HG02884 (cell line): ENCODE data around the gene DCP1B.

ENCODE experiments used
- ATAC-seq: cut with Tn5 transposase; IDR thresholded peaks from one replicate; pipeline ENCODE4 v1.9.1; 2021; ENCODE audit warnings: mild to moderate bottlenecking, moderate library complexity; ENCODE audit not compliant: unreplicated experiment

DCP1B gene

GRCh38 chr12:1936406-1937320 lies 67.6 kb downstream of the DCP1B start:
- no peak for ATAC-seq

DNA sequence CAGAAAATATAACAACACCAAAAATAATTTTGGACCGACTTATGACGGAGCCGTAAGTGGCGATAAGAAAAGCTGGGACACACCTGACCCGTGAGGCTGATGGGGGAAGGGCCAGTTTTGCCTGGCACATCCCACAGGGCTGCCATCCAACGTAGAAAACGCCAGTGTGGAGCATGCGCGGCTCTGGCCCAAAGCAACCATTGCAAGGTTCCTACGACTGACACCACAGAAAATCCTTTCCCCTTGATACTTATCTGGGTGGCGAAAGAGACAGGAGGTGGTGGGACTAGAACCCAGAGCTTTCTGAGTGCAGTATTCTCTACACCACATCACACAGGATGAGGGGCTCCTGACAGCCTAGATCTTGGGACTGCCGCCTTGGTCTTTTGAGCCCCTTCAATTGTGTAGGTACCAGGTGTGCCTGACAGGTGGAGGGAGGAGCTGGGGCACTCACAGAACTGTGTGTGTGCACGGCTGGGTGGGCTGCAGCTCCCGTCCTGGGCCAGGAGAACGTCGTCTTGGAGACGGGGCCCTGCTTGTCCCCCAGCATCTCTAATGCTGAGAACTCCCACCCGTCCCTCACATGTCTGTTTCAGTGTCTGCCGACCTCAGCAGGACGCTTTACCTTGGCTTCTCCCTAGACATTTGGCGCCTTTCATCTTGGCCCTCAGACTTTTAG lies 68.4 kb downstream of the DCP1B start:
- ATAC-seq: no peak

DNA sequence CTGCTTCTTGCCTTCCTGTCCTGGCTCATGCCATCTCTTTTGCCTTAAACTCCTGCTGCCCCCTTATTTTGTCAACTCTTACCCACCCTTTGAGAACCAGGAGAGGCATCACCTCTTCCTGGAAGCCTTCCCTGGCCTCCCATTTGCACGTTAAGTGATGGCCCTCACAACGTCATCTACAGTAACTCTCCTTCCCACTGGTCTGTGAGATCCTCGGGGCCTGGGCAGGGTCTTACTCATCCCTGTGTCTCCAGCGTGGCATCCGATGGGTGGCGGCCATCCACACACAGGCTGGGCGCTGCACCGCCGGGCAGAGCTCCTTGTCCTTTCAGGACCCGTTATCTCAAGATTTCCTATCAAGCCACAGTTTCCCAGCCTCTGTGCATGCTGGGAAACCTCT lies 69.0 kb downstream of the DCP1B start:
- no peak for ATAC-seq

DNA sequence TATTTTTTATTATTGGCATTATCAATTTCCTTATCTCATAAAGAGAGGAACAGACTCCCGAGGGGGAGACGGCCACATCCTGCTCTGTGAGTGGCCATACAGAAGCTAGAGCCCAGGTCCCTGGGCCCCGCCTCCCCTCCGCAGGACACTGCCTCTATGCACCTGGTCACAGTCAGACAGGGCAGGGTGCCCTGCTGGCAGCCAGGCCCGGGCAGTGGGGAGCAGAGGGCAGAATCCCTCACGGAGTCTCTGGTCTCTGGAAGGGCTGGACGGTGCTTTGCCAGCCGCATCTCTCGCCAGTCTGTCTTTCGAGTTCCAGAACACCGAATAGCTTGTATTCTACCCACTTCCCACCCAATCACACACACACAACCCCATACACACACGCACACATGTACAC lies 69.4 kb downstream of the DCP1B start:
- ATAC-seq: no peak

DNA sequence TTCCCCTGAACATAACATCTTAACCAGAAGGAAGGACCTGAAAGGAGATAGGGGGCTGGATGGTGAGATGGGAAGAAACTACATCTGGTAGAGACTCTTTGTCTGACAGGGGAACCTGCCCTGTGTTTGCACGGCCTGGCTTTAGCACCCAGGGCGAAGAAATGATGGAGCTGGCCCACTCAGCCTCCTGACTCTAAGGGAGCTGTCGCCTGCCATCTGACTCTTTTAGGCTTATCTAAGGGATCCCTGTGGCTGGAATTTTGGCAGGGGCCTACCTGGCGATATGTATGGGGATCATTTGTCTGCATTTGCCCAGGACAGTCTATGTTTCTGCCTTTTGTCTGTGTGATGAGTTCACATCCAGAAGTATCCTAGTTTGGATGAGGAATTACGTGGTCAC lies 70.2 kb downstream of the DCP1B start:
- no peak for ATAC-seq

DNA sequence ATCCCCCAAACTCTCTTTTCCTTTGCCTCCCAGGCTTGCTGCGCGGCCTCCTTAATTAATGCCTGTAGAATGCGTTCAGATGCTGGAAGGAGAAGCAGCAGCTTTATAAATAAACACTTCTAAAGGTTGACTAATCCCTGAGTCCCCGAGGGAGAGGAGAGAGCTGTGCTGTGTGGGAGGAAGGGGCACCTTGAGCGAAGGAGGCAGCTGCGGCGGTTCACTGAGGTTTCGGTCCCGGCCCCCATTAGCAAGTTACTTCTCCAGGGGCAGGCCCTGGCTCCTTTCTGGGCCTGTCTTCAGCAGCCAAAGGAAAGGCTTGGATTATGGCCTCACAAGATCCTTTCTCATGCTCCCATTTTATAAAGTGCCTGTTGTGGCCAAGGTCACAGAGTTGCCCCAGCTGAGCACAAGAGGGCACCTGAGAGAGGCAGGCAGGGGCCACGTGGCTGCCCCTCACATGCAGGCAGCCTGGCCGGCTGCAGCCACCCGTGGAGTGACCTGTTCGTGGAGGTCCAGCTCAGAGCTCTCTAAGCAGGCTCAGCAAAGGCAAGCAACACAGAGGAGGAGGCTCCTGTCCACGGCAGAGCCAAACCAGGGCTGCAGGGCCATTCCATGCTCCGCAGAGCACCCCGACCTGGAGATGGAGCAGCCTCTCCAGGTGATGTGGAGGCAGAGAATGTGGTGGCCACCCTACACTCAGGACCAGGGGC lies 70.8 kb downstream of the DCP1B start:
- ATAC-seq: no peak

GRCh38 chr12:1932264-1932777 lies 71.9 kb downstream of the DCP1B start:
- no peak for ATAC-seq

- no peak for ATAC-seq
Observed at GRCh38 chr12:1931642-1932041, 72.6 kb downstream of the DCP1B start.

GRCh38 chr12:1930803-1931597 lies 73.3 kb downstream of the DCP1B start:
- ATAC-seq: no peak

GRCh38 chr12:1929985-1930802 lies 74.1 kb downstream of the DCP1B start:
- no peak for ATAC-seq

DNA sequence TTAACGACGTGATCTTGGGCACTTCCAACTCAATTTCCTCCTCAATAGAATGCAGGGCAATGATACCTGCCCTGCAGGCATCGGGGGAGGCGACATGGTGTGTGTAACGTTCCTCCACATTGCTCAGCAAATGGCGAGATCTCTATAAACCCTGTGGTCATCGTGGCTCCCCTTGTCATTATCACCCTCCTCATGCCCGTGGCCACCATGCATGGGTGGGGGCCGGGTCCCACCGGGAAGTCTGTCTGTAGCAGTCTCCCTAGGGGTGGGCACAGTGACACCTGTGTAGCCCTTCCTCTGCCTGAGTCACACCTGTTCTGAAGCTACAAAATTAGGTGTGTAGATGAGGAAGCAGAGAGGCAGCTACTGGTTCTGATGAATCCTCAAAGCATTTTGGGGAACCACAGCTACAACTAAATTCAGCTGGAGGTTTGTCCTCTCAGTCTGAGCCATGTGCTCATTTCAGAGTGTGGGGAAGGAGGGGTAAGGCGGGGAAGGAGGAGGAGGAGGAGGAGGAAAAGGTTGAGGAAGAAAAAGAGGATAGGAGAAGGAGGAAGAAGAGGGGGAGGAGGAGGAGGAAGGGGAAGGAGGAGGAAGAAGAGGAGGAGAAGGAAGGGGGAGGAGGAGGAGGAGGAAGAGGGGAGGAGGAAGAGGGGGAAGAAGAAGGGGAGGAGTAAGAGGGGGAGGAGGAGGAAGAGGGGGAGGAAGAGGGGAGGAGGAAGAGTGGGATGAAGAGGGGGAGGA lies 74.8 kb downstream of the DCP1B start:
- no peak for ATAC-seq

DNA sequence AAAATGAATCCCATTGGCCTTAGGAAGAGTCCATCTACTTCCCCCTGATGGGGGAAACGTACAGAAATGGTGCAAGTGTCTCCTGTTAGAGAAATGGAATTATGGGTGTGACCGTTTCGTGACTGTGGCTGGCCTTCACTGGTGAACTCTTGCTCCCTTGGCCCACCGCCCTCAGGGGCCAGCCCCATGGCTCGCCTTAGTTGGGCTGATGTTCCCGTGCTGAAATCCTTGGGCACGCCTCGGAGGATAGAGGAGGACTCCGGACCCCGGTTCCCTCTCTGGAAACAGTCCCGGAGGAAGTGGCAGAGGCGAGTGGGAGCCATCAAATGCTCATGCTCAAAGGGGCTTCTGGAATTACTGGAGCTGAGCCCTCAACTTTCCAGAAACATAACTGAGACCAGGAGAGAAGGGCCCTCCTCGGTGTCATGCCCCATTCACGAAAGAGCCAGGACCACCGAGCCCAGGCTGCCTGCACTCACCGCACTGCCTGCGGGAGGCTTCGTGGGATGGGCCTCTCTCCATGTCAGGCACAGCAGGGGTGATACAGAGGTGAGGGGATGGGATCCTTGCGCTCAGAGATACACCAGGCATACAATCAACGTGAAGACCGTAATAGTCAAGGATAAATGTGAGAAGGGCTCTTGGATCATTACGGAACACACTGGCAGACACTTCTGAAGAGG lies 75.7 kb downstream of the DCP1B start:
- no peak for ATAC-seq

GRCh38 chr12:1927751-1928351 lies 76.4 kb downstream of the DCP1B start:
- ATAC-seq: no peak

DNA sequence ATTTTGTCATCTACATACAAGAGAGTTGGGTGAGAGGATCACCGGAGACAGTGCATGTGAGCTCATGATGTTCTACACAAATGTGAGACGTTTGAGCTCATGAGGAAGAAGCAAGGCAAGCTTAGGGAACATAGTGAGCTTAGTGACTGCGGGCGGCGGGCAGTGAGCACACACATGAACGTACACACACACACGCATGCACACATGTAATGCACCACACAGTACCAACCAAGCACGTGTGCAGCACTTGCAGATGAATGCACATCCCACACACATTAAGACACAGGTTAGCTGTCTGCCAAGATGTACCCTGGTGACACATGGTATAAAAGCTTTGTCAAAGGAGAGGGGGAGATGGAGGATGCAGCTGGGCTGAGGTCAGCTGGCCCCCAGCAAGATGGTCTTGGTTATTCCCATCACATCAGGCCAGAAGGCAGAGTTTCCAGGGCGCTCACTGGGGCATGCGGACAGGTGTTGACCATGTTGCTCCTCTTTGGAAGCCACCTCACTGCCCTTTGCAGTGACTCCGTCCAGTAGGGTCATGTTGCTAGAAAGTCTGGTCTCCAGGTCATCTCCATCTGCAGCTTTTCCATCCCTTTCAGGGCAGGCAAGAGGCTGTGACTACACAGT lies 77.1 kb downstream of the DCP1B start:
- ATAC-seq: no peak

- ATAC-seq: no peak
Observed at GRCh38 chr12:1926251-1926657, 78.0 kb downstream of the DCP1B start.

GRCh38 chr12:1925684-1926006 lies 78.6 kb downstream of the DCP1B start:
- no peak for ATAC-seq

DNA sequence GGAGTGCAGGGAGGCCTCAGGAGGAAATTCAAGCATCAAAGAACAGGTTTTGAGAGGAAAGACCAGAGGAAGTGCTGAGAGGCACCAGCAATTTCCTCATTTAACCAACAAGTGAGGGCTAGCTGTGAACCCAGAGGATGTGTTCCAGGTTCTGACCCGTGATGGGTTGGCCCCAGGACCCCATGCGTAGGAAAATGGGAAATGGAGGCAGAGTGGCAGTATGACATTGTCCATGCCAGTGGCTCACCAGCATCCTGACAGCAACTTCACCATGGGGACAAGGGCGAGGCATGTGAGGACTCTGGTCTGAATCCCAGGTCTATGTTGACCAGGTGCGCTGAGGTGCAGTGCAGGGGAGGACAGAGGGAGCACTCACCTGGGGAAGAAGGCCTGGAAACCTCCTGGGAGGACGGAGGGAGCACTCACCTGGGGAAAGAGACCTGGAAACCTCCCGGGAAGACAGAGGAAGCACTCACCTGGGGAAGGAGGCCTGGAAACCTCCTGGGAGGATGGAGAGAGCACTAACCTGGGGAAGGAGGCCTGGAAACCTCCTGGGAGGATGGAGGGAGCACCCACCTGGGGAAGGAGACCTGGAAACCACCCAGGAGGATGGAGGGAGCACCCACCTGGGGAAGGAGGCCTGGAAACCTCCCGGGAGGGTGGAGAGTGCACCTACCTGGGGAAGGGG lies 79.1 kb downstream of the DCP1B start:
- no peak for ATAC-seq
